PC-3 (cell line): ENCODE results near the gene ADGRG3. TPM values are rescaled to one million over a fixed set of nuclear protein-coding genes. Genes with fewer than 3 reads are reported as not detected.

Experiments used
- ATAC-seq: fragments of 200-7000 bp; cut with Tn5 transposase; 2 replicates; pipeline ENCODE4 v1.9.1; 2020; ENCODE audit warnings: mild to moderate bottlenecking, moderate library complexity
- BruUV-seq: library from RNA; stranded (reverse); fragments of 400-500 nt; replicated peaks from 2 replicates; lab custom pipeline; 2021; lab: Mats Ljungman, UMichigan
- CTCF ChIA-PET: fragments of 300-600 bp; sonication (Branson Sonifier 250); formaldehyde crosslinking; loops from one replicate; lab custom pipeline; 2022; ENCODE audit warnings: antibody characterized with exemption; lab: Charles Lee
- POLR2A ChIA-PET: fragments of 300-600 bp; sonication (Branson Sonifier 250); formaldehyde crosslinking; loops from one replicate; lab custom pipeline; 2022; ENCODE audit warnings: antibody characterized with exemption; ENCODE audit not compliant: unreplicated experiment; lab: Charles Lee
- DNase-seq: peaks from one replicate; pipeline ENCODE4 v3.0.0-alpha.2; 2015
- H2AFZ ChIP-seq: fragments of 300-600 bp; sonication (generic); 2 replicates; pipeline ENCODE4 v1.6.0; 2016; ENCODE audit warnings: antibody characterized with exemption, low read length
- H3F3A ChIP-seq: fragments of 300-600 bp; sonication (generic); one replicate; pipeline ENCODE4 v1.6.0; 2017; ENCODE audit warnings: antibody characterized with exemption, low read length, control low read depth, mild to moderate bottlenecking; ENCODE audit not compliant: unreplicated experiment
- H3K27ac ChIP-seq: fragments of 300-600 bp; sonication (generic); 2 replicates; pipeline ENCODE4 v1.5.1; 2016; ENCODE audit warnings: mild to moderate bottlenecking, low read length
- H3K27me3 ChIP-seq: fragments of 300-600 bp; sonication (generic); 2 replicates; pipeline ENCODE4 v1.6.1; 2016; ENCODE audit warnings: low read length, mixed read lengths
- H3K36me3 ChIP-seq: fragments of 300-600 bp; sonication (generic); 2 replicates; pipeline ENCODE4 v1.6.1; 2016; ENCODE audit warnings: low read depth, mixed run types, low read length, mixed read lengths
- H3K4me1 ChIP-seq: fragments of 300-600 bp; sonication (generic); 2 replicates; pipeline ENCODE4 v1.5.1; 2016; ENCODE audit warnings: low read length; ENCODE audit not compliant: insufficient read depth
- H3K4me2 ChIP-seq: fragments of 300-600 bp; sonication (generic); 2 replicates; pipeline ENCODE4 v1.6.0; 2016; ENCODE audit warnings: low read length
- H3K4me3 ChIP-seq: fragments of 300-600 bp; sonication (generic); 2 replicates; pipeline ENCODE4 v1.5.1; 2016; ENCODE audit warnings: mild to moderate bottlenecking, low read length, mixed read lengths
- H3K79me2 ChIP-seq: fragments of 300-600 bp; sonication (generic); 2 replicates; pipeline ENCODE4 v1.6.1; 2017; ENCODE audit warnings: low read length, mixed read lengths
- H3K9ac ChIP-seq: fragments of 300-600 bp; sonication (generic); 2 replicates; pipeline ENCODE4 v1.6.0; 2016; ENCODE audit warnings: mild to moderate bottlenecking, low read length
- H3K9me2 ChIP-seq: fragments of 300-600 bp; sonication (generic); replicated peaks from 2 replicates; pipeline ENCODE4 v1.6.1; 2016; ENCODE audit warnings: mixed run types, low read length, mixed read lengths
- H3K9me3 ChIP-seq: fragments of 300-600 bp; sonication (generic); 2 replicates; pipeline ENCODE4 v1.6.1; 2016; ENCODE audit warnings: low read length, mixed read lengths
- H4K20me1 ChIP-seq: fragments of 300-600 bp; sonication (generic); 2 replicates; pipeline ENCODE4 v1.6.1; 2016; ENCODE audit warnings: low read length, mixed read lengths
- EZH2 ChIP-seq: fragments of 300-600 bp; sonication (generic); IDR thresholded peaks from one replicate; pipeline ENCODE4 v1.6.1; 2017; ENCODE audit warnings: antibody characterized with exemption, mild to moderate bottlenecking, low read length; ENCODE audit not compliant: unreplicated experiment
- EZH2phosphoT487 ChIP-seq: fragments of 300-600 bp; sonication (generic); IDR thresholded peaks from 2 replicates; pipeline ENCODE4 v1.6.1; 2018; ENCODE audit warnings: mild to moderate bottlenecking, antibody characterized with exemption, low read length, borderline replicate concordance
- intact Hi-C: fragments of 100-400 bp; cut with micrococcal nuclease; formaldehyde crosslinking; loops from 2 replicates; pipeline ENCODE4 v1.9.0; 2023
- total RNA-seq: library from RNA; depleted of rRNA; stranded (reverse); fragments of >200 nt; gene quantifications from 2 replicates; pipeline ENCODE4 v1.2.3, GENCODE V29; 2014
- TF ChIP-seq, protein P1 (sequence below): fragments of 300-600 bp; sonication (generic); conservative IDR thresholded peaks from 2 replicates; pipeline ENCODE4 v1.5.1; 2017; ENCODE audit warnings: antibody characterized with exemption, low read depth, mild to moderate bottlenecking, low read length

Gene ADGRG3
- total RNA-seq, 1 experiment from 2014 or later, result not detected

DNA sequence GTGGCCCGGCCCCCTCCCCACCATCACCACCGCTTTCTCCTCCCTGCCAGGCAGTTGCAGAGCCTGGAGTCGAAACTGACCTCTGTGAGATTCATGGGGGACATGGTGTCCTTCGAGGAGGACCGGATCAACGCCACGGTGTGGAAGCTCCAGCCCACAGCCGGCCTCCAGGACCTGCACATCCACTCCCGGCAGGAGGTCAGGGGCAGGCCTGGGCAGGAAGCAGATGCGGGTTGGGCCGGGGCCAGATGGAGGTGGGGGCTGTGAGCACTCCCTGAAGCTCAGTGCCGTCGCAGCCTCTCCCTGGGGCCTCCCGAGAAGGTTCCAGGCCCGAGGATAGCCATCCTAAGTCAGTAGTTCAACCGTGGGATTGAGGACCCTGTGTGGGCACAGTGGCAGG, 14.2 kb upstream of the ADGRG3 start:
- Histone ChIP-seq H3K79me2 (no peaks in the 10 kb centered on the region), H3K4me3 (no peak overlapping the region), H3K27ac (no peak overlapping the region), H4K20me1 (no peaks in the 10 kb centered on the region), H3K9me3 (no peaks in the 10 kb centered on the region), H3K4me1 (peaks cover 3% of the 10 kb centered on the region; the same call in 1 of the 2 replicates), H3F3A (no peaks in the 10 kb centered on the region), H3K9ac (no peak overlapping the region), H2AFZ (no peak overlapping the region), H3K27me3 (no peaks in the 10 kb centered on the region), H3K4me2 (no peak overlapping the region), H3K36me3 (peaks cover 17% of the 10 kb centered on the region), H3K9me2 (no peaks in the 10 kb centered on the region)
- DNase-seq (no peak), ATAC-seq (no peak)
- no TSS peak for BruUV-seq
- TF ChIP-seq, protein P1, sequence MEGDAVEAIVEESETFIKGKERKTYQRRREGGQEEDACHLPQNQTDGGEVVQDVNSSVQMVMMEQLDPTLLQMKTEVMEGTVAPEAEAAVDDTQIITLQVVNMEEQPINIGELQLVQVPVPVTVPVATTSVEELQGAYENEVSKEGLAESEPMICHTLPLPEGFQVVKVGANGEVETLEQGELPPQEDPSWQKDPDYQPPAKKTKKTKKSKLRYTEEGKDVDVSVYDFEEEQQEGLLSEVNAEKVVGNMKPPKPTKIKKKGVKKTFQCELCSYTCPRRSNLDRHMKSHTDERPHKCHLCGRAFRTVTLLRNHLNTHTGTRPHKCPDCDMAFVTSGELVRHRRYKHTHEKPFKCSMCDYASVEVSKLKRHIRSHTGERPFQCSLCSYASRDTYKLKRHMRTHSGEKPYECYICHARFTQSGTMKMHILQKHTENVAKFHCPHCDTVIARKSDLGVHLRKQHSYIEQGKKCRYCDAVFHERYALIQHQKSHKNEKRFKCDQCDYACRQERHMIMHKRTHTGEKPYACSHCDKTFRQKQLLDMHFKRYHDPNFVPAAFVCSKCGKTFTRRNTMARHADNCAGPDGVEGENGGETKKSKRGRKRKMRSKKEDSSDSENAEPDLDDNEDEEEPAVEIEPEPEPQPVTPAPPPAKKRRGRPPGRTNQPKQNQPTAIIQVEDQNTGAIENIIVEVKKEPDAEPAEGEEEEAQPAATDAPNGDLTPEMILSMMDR, result no peak
- TF ChIP-seq EZH2phosphoT487, result no peak
- no peak for TF ChIP-seq EZH2
- ChIA-PET CTCF (no interaction called here), POLR2A (no interaction called here)
- intact Hi-C loops, result no loop called here

DNA sequence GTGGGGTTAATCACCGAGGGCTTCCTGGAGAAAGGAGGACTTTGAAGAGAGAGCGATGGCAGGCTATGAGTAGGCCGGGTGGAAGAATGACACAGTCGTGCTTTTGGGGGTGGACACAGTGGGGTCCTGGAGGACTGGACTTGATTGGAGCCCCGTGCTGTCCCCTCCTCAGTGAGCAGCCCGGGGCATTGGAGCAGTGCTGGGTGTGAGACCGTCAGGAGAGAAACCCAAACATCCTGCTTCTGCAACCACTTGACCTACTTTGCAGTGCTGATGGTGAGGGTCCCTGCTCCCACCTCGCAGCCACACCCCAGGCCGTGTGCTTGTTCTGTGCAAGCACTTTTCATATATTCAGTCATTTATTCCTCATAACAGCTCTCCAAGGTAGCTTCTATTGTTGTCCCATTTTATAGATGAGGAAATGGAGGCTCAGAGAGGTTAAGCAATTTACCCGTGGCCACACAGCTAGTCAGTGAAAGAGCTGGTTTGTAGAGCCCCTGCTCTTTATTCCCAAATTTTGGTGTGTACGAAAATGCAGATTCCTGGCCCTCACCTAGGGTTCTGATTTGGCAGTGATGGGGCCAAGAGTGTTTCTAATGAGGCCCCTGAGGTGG, 11.7 kb upstream of the ADGRG3 start:
- H3K79me2 ChIP-seq, result no peaks in the 10 kb centered on the region
- no peak for TF ChIP-seq EZH2phosphoT487
- TF ChIP-seq EZH2, result no peak
- TF ChIP-seq, protein P1, result no peak
- H2AFZ ChIP-seq, result no peak overlapping the region
- peaks cover 3% of the 10 kb centered on the region; the same call in 1 of the 2 replicates for H3K4me1 ChIP-seq
- BruUV-seq, result no TSS peak
- H3K4me2 ChIP-seq, result no peak overlapping the region
- no peaks in the 10 kb centered on the region for H4K20me1 ChIP-seq
- DNase-seq (no peak), ATAC-seq (no peak)
- intact Hi-C loops, result no loop called here
- no peak overlapping the region for H3K4me3 ChIP-seq
- no peaks in the 10 kb centered on the region for H3K9me2 ChIP-seq
- H3K36me3 ChIP-seq, result peaks cover 7% of the 10 kb centered on the region
- no peak overlapping the region for H3K27ac ChIP-seq
- CTCF ChIA-PET, result no interaction called here
- H3F3A ChIP-seq, result no peaks in the 10 kb centered on the region
- H3K9ac ChIP-seq, result no peak overlapping the region
- no peaks in the 10 kb centered on the region for H3K27me3 ChIP-seq
- H3K9me3 ChIP-seq, result no peaks in the 10 kb centered on the region
- POLR2A ChIA-PET, result no interaction called here

DNA sequence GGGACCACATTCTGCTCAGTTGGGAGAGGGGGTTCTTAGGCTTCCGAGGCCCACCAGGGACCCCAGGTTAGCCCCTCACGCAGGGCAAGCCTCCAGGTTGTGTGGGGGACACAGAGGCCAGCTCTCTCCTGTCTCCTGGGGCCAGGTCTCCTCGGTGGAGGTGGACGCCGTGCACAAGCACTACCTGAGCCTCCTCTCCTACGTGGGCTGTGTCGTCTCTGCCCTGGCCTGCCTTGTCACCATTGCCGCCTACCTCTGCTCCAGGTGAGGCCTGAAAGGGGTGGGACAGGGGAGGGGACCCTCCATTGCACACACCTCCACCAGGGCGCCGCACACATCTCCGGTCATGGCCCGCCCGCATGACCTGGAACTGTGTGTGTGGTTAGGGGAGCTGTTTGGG, 10.9 kb upstream of the ADGRG3 start:
- Histone ChIP-seq H3K36me3 (peaks cover 6% of the 10 kb centered on the region; the same call in 1 of the 2 replicates), H4K20me1 (no peaks in the 10 kb centered on the region), H3K79me2 (no peaks in the 10 kb centered on the region), H3K27me3 (no peaks in the 10 kb centered on the region), H3K9ac (no peak overlapping the region), H3F3A (no peaks in the 10 kb centered on the region), H3K9me2 (no peaks in the 10 kb centered on the region), H3K4me2 (no peak overlapping the region), H3K27ac (no peak overlapping the region), H3K4me3 (no peak overlapping the region), H3K4me1 (peaks cover 3% of the 10 kb centered on the region; the same call in 1 of the 2 replicates), H2AFZ (no peak overlapping the region), H3K9me3 (no peaks in the 10 kb centered on the region)
- ATAC-seq (no peak), DNase-seq (no peak)
- TF ChIP-seq EZH2phosphoT487, result no peak
- ChIA-PET POLR2A (no interaction called here), CTCF (no interaction called here)
- intact Hi-C loops, result no loop called here
- BruUV-seq, result no TSS peak
